GM19397 (cell line): ENCODE measurements around the gene APLF.
A peak's percentile ranks its signal among the peaks of the same experiment; 100 is the strongest.
"Not testable (repeated sequence)": the region's sequence is repeated elsewhere in the genome, so short reads cannot be mapped to it uniquely, and the experiment has no call there.

Source experiments
- ATAC-seq: cut with Tn5 transposase; IDR thresholded peaks from one replicate; pipeline ENCODE4 v1.9.1; 2021; ENCODE audit warnings: mild to moderate bottlenecking, moderate library complexity; ENCODE audit not compliant: unreplicated experiment

The APLF gene

GRCh38 chr2:68570434-68570833 lies 103.0 kb downstream of the APLF start:
- ATAC-seq = not testable (repeated sequence)

DNA sequence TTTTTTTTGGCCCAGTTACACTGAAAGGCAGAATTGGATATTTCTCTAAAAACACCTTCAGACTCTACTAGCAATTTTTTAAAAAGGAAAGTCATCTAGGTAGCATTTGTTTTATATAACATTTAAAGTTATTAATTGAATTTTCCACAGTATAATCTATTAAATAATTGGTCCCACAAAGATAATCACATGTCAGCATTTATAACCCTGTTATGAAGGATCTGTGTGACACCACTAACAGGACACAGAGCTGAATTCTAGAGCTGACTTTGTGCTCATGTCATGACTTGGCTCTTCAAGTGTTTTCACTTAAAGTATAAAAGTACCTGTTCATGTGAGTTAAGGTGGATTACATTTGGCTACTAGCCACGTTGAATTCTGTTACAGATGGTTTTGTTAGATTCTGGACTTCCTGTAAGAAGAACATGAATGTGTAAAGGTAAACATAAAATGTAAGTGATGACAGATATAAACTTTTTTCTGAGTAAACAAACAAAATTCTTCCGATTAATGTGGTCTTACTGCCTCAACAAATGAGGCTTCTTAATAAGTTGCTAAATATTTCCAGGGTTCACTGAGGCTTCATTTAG lies 106.9 kb downstream of the APLF start:
- no peak for ATAC-seq

GRCh38 chr2:68577183-68577582 lies 109.8 kb downstream of the APLF start:
- no peak for ATAC-seq

- ATAC-seq = no peak
Measured at GRCh38 chr2:68579689-68580088, 112.3 kb downstream of the APLF start.

GRCh38 chr2:68588589-68588988 lies 121.2 kb downstream of the APLF start:
- ATAC-seq = no peak

- ATAC-seq = no peak
Measured at GRCh38 chr2:68589963-68590362, 122.6 kb downstream of the APLF start.

GRCh38 chr2:68590702-68591101 lies 123.3 kb downstream of the APLF start:
- ATAC-seq = no peak

DNA sequence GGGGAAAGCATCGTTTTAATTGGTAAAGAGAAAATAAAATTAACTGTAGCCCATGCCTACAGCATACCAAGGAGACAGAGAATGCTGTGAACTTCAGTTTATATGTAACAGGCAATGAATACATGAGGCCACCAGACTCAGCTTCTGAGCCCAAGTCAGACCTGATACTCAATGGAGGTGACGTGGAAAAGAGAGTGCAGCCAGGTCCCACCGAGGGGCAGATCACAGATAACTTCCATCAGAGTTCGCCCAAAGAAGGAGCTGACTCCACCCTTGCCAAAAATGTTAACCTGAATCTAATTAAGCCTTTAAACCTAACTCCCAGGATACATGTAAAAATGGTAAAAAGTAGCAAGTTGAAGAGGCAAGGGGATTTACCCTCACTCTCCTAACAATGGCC lies 123.8 kb downstream of the APLF start:
- no peak for ATAC-seq

DNA sequence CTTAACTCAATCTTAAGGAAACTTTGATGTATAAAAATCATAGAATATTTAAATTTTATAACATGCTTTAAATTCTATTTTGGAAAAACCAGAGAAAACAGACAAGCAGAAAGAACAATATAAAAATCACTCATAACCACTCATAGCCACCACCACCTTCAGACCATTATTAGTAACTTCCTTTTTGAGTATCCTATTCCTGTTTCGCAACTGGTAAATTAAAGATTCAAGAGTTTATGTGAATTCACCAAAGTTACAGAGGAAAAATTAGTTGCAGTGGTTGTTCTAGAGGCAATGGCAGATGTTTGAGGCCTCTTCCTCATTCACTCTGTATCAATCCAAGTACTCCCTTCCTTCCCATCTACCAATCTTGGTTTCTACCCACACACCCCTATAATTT lies 126.7 kb downstream of the APLF start:
- no peak for ATAC-seq

DNA sequence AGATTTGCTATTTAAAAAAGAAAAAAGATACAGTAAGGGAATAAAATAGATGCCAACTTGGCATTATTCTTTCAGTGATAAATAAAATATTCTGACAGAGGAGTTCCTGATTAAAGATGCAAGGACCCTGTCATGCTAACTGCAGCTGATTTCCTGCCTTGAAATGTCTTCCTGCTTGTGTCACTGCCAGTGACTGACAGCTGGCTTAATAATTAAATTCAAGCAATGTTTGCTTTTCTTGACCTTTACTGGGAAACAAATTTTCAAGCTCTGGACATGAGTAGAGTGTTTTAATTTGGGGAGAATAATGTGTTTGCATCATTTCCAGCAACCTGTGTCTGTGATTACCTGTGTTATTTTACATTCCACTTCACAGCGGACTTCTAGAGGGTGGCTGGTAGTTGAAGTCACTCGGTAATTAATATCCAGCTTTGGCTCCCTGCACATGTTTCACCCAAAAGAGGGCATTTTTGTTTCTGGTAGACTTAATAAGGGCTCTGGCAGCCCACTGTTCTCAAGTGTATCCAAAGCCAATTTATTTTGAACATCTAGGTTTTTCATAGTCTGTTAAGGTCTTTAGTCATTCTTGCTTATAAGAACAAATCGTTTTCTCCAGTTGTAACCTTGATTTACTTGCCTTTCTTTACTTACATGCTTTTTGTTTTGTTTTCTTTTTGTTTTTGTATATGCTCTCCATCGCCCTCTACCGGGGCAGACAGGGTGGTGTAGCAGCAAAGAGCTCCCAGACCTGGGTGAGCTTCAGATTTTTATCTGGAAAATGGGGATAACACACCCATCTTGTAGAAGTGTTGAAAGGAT lies 127.5 kb downstream of the APLF start:
- peak; percentile 60 for ATAC-seq

DNA sequence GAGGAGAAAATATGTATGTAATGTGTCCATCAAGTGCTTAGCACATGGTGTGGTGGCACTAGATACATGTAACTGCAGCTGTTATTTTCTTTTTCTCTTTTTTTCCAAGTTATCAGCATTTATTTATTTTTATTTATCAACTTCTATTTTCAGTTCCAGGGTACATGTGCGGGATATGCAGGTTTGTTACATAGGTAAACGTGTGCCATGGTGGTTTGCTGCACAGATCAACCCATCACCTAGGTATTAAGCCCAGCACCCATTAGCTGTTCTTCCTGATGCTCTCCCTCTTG lies 128.1 kb downstream of the APLF start:
- ATAC-seq = not testable (repeated sequence)

DNA sequence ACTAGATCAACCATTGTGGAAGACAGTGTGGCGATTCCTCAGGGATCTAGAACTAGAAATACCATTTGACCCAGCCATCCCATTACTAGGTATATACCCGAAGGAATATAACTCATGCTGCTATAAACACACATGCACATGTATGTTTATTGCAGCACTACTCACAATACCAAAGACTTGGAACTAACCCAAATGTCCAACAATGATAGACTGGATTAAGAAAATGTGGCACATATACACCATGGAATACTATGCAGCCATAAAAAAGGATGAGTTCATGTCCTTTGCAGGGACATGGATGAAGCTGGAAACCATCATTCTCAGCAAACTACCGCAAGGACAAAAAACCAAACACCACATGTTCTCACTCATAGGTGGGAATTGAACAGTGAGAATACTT lies 133.1 kb downstream of the APLF start:
- not testable (repeated sequence) for ATAC-seq

GRCh38 chr2:68603059-68603458 lies 135.7 kb downstream of the APLF start:
- no peak for ATAC-seq

DNA sequence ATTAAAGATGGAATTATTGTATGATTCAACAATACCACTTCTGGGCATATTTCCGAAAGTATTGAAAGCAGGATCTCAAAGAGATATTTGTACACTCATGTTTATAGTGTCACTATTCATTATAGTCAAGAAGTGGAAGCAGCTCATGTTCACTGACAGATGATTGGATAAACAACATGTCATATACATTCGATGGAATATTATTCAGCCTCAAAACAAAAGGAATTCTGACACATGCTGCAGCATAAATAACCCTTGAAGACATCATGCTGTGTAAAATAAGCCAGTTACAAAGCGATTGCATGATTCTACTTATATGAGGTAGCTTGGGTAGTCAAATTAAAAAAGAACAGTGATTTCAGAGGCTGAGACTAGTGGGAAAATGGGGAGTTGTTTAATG lies 136.7 kb downstream of the APLF start:
- ATAC-seq = no peak

DNA sequence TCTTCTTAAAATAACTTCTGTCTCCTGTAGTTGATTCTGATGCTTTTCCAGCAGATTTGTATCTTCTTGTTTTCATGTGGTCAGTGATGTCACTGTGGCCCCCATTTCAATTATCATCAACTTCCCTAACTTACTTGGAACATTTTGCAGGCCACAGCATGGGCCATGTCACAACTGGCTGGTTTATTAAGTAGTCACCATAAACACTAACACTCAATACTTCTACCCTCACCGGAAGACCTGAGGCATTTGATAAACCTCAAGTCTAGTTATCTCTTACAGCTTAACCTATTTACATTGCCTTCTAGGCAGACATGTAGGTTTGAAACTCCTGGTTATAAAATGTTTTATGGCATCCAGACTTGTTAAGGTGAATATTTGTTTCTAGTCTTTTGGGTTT lies 138.6 kb downstream of the APLF start:
- no peak for ATAC-seq

- ATAC-seq = no peak
Measured at GRCh38 chr2:68606759-68607158, 139.4 kb downstream of the APLF start.

DNA sequence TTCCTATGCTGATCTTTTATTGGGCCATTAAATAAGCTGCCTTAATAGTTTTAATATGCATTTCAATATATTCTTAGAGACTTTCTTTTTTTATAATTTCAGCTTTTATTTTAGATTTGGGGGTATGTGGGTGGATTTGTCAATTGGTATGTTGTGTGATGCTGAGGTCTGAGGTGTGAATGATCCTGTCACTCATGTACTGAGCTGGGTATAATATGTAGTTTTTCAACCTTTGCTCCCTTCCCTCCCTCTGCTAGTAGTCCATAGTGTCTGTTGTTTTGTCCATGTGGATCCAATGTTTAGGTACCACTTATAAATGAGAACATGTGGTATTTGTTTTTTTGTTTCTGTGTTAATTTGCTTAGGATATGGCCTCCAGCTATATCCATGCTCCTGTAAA lies 140.5 kb downstream of the APLF start:
- no peak for ATAC-seq

- no peak for ATAC-seq
Measured at GRCh38 chr2:68612765-68613519, 145.6 kb downstream of the APLF start.

GRCh38 chr2:68620772-68621171 lies 153.4 kb downstream of the APLF start:
- ATAC-seq = no peak

- no peak for ATAC-seq
Measured at GRCh38 chr2:68623820-68624219, 156.4 kb downstream of the APLF start.

DNA sequence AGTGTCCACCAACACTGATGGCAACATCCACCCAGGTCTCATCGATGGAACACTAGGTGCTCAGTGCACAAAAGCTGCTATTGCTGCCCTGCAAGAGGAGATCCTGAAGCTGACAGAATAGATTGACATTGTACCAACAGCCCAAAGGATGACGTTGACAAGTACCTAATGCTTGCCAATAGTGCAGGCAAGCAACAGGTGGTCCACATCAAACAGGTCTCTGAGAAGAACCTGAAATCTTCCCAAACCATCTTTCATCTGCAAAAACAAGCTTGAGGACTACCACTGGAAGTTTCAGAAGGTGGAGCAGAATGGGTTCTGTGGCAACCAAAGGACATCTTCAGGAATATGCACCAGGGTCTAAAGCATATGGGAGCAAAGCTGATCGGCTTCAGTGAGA lies 160.2 kb downstream of the APLF start:
- ATAC-seq = no peak
